HepG2 (cell line): ENCODE data around the gene RTEL1. TPM values are rescaled to one million over a fixed set of nuclear protein-coding genes. Genes with fewer than 3 reads are reported as not detected.

Experiments
- ATAC-seq: fragments of 200-7000 bp; cut with Tn5 transposase; 3 replicates; pipeline ENCODE4 v1.9.1; 2020; ENCODE audit warnings: mild to moderate bottlenecking, moderate library complexity
- BruUV-seq: library from RNA; stranded (reverse); fragments of 400-500 nt; replicated peaks from 2 replicates; lab custom pipeline; 2021; lab: Mats Ljungman, UMichigan
- CTCF ChIA-PET: fragments of 300-600 bp; formaldehyde crosslinking; extraction: SDS; loops from one replicate; lab custom pipeline; 2021; ENCODE audit warnings: low total read pairs, inconsistent platforms, low intra/inter-chr PET ratio; lab: Yijun Ruan, JAX
- POLR2A ChIA-PET: fragments of 350-600 bp; sonication (Branson Sonifier 250); formaldehyde crosslinking; loops from one replicate; lab custom pipeline; 2020; ENCODE audit warnings: antibody characterized with exemption, inconsistent platforms; lab: Yijun Ruan, JAX
- DNase-seq: peaks from one replicate; pipeline ENCODE4 v3.0.0-alpha.2; 2015; ENCODE audit warnings: low spot score
- FAIRE-seq: peaks from 3 replicates; lab custom pipeline; 2011; peaks lifted over from hg19 to GRCh38; lab: Jason Lieb, UNC
- H2AFZ ChIP-seq: one replicate; pipeline ENCODE4 v1.6.1; 2011; ENCODE audit warnings: low read length, inconsistent platforms
- H3K27ac ChIP-seq: fragments of 300-600 bp; 3 replicates; pipeline ENCODE4 v1.8.0; 2011; ENCODE audit warnings: mixed run types, mild to moderate bottlenecking, mixed read lengths, low read length, inconsistent platforms; ENCODE audit not compliant: insufficient read depth; ENCODE audit errors: extremely low read length
- H3K27me3 ChIP-seq, 2 experiments: fragments of 200-600 bp in 1 of 2; 2 replicates in 1 of 2; 3 replicates in 1 of 2; pipeline versions ENCODE4 v1.6.0 to v1.8.0; 2011; ENCODE audit warnings: low read length in 2 of 2, mild to moderate bottlenecking in 2 of 2, moderate library complexity in 2 of 2, inconsistent platforms in 1 of 2; ENCODE audit not compliant: insufficient read depth in 2 of 2, control insufficient read depth in 1 of 2
- H3K36me3 ChIP-seq, 2 experiments: fragments of 200-600 bp in 1 of 2; replicated peaks in 1 of 2; 2 replicates in 1 of 2; 3 replicates in 1 of 2; pipeline versions ENCODE4 v1.5.1 to v1.8.0; 2011; ENCODE audit warnings: low read length in 2 of 2, inconsistent platforms in 1 of 2; ENCODE audit not compliant: insufficient read depth in 2 of 2, control insufficient read depth in 1 of 2
- H3K4me1 ChIP-seq: 2 replicates; pipeline ENCODE4 v1.5.1; 2012; ENCODE audit warnings: low read length, inconsistent platforms; ENCODE audit not compliant: insufficient read depth
- H3K4me2 ChIP-seq: 2 replicates; pipeline ENCODE4 v1.6.0; 2011; ENCODE audit warnings: low read depth, low read length, inconsistent platforms
- H3K4me3 ChIP-seq, 3 experiments: fragments of 200-600 bp in 1 of 3; sonication (generic), shearing (Covaris generic) in 1 of 3; replicated peaks in 1 of 3; 2 replicates each; pipeline ENCODE4 v1.5.1; 2011 to 2016; ENCODE audit warnings: low read length in 3 of 3, inconsistent platforms in 2 of 3, low read depth in 2 of 3, mild to moderate bottlenecking in 2 of 3, control low read depth in 1 of 3, mixed read lengths in 1 of 3; ENCODE audit not compliant: insufficient read depth in 1 of 3
- H3K79me2 ChIP-seq: one replicate; pipeline ENCODE4 v1.6.1; 2011; ENCODE audit warnings: low read length, inconsistent platforms; ENCODE audit not compliant: insufficient read depth
- H3K9ac ChIP-seq: 2 replicates; pipeline ENCODE4 v1.6.0; 2011; ENCODE audit warnings: mild to moderate bottlenecking, low read depth, low read length, inconsistent platforms; ENCODE audit not compliant: insufficient read depth
- H3K9me3 ChIP-seq: 2 replicates; pipeline ENCODE4 v1.5.1; 2012; ENCODE audit warnings: mild to moderate bottlenecking, low read length
- H4K20me1 ChIP-seq: 2 replicates; pipeline ENCODE4 v1.6.0; 2011; ENCODE audit warnings: inconsistent platforms, mild to moderate bottlenecking, low read length, moderate library complexity; ENCODE audit not compliant: insufficient read depth
- AGO2 ChIP-seq: fragments of 200-400 bp; formaldehyde crosslinking; optimal IDR thresholded peaks from 2 replicates; pipeline ENCODE3; 2017; ENCODE audit warnings: mild to moderate bottlenecking, low read depth, low read length, moderate library complexity
- BCL6 ChIP-seq: IDR thresholded peaks from 2 replicates; pipeline ENCODE4 v1.6.1; 2016; ENCODE audit warnings: missing genetic modification reagents, missing compliant biosample characterization
- EED ChIP-seq: sonication (generic); formaldehyde crosslinking; IDR thresholded peaks from 2 replicates; pipeline ENCODE4 v1.5.0; 2020; ENCODE audit warnings: mild to moderate bottlenecking, missing genetic modification reagents
- POLR2A ChIP-seq, 2 experiments: IDR thresholded peaks; 2 replicates each; pipeline ENCODE4 v1.6.1; 2011; ENCODE audit warnings: low read depth in 2 of 2, low read length in 2 of 2, mild to moderate bottlenecking in 1 of 2, moderate library complexity in 1 of 2; ENCODE audit not compliant: insufficient read depth in 1 of 2
- RBFOX2 ChIP-seq: fragments of 200-400 bp; formaldehyde crosslinking; IDR thresholded peaks from 2 replicates; pipeline ENCODE4 v1.6.1; 2017; ENCODE audit warnings: low read depth, mild to moderate bottlenecking, low read length
- RXRA ChIP-seq: sonication (generic); formaldehyde crosslinking; IDR thresholded peaks from 2 replicates; pipeline ENCODE4 v1.5.1; 2020; ENCODE audit warnings: missing genetic modification reagents
- SIX4 ChIP-seq: sonication (generic); formaldehyde crosslinking; IDR thresholded peaks from 2 replicates; pipeline ENCODE4 v1.4.0; 2020; ENCODE audit warnings: missing genetic modification reagents
- TMF1 ChIP-seq: sonication (generic); formaldehyde crosslinking; IDR thresholded peaks from 2 replicates; pipeline ENCODE4 v1.8.1; 2022; ENCODE audit warnings: low read depth, missing genetic modification reagents
- ZBTB8A ChIP-seq: sonication (generic); formaldehyde crosslinking; IDR thresholded peaks from 2 replicates; pipeline ENCODE4 v1.4.0; 2020; ENCODE audit warnings: mild to moderate bottlenecking, low read depth, missing genetic modification reagents, borderline replicate concordance
- ZGPAT ChIP-seq: IDR thresholded peaks from 2 replicates; pipeline ENCODE4 v1.6.1; 2016; ENCODE audit warnings: mild to moderate bottlenecking
- ZNF660 ChIP-seq: sonication (generic); formaldehyde crosslinking; IDR thresholded peaks from 2 replicates; pipeline ENCODE4 v1.5.1; 2020; ENCODE audit warnings: mild to moderate bottlenecking, low read depth, missing genetic modification reagents, borderline replicate concordance
- WGBS: methylation state at CpG from one replicate; pipeline ENCODE4 v1.1.6; 2017; ENCODE audit warnings: low lambda C conversion rate; 5-methylcytosine and 5-hydroxymethylcytosine counted together
- in situ Hi-C: cut with HindIII; loops from 2 replicates; pipeline ENCODE4 v1.10.0; 2017; ENCODE audit warnings: low pct_unique_long_range_greater_than_20kb; ENCODE audit not compliant: extremely low pct_ligation_motif_present
- intact Hi-C: fragments of 100-400 bp; cut with micrococcal nuclease; formaldehyde crosslinking; loops from one replicate; pipeline ENCODE4 v1.10.0; 2022; ENCODE audit not compliant: unreplicated experiment
- polyA plus RNA-seq, 8 experiments: library from polyadenylated mRNA; depleted of rRNA in 3 of 8; stranded (reverse) in 7 of 8; unstranded in 1 of 8; fragments of >200 nt; fragmentation: Illumina TruSeq in 4 of 8; extraction: Trizol in 4 of 8; gene quantifications; 2 replicates each; pipeline versions ENCODE4 v1.2.1 to v1.2.3, GENCODE V29; 2011 to 2016; ENCODE audit warnings: low read depth in 4 of 8, missing spikeins in 1 of 8, mixed read lengths in 1 of 8; ENCODE audit not compliant: insufficient read depth in 1 of 8
- total RNA-seq, 5 experiments: library from RNA; depleted of rRNA; stranded (reverse); fragments of >200 nt; fragmentation: Illumina TruSeq; extraction: Trizol; gene quantifications; 2 replicates each; pipeline ENCODE4 v1.2.3, GENCODE V29; 2016; ENCODE audit warnings: low read depth in 1 of 5

The RTEL1 gene
- total and polyA plus RNA-seq, 2 of the 13 experiments (the other 11 are each of a cell fraction or from before 2014, with no cell fraction given), result 21.8 to 36.4 TPM

- POLR2A ChIA-PET, result no interaction called here
- H3K27ac ChIP-seq, result no peak overlapping the region
- CTCF ChIA-PET, result no interaction called here
These were observed 22.3 kb downstream of the RTEL1 start for GRCh38 chr20:63680427-63680826.

GRCh38 chr20:63680857-63681608 is 22.9 kb downstream of the RTEL1 start:
- ChIA-PET POLR2A (no interaction called here), CTCF (no interaction called here)
- Histone ChIP-seq H3K27me3 (no peaks in the 10 kb centered on the region), H3K4me1 (peaks cover 10% of the 10 kb centered on the region), H2AFZ (no peak overlapping the region), H3K9me3 (no peaks in the 10 kb centered on the region), H3K9ac (no peak overlapping the region), H3K79me2 (no peaks in the 10 kb centered on the region), H3K4me2 (no peak overlapping the region), H3K27ac (no peak overlapping the region), H4K20me1 (no peaks in the 10 kb centered on the region), H3K36me3 (peaks cover 12 to 13% of the 10 kb centered on the region in 2 experiments; a peak in 4 of 5 replicates), H3K4me3 (no peak overlapping the region)
- DNase-seq, result no peak
- in situ Hi-C loops (no loop called here), intact Hi-C loops (no loop called here)
- WGBS, result 95% methylated on average over 21 of the region's 23 CpGs
- no TSS peak for BruUV-seq
- TF ChIP-seq ZNF660 (no peak), BCL6 (CRISPR knock-in tag) (no peak), RXRA (peak; percentile 6; the same call in 1 of the 2 replicates), POLR2A (IDR thresholded peaks at IDR 0.05; ENCODE audit: insufficient read depth in 1 of 2, low read depth in 2 of 2, low read length in 2 of 2) (peak in 1 of 2 experiments; percentile 25; a peak in 1 of 4 replicates), EED (CRISPR knock-in tag) (no peak), ZGPAT (CRISPR knock-in tag) (no peak), AGO2 (peak; percentile 77), TMF1 (no peak), SIX4 (no peak)
- no peak for ATAC-seq
- FAIRE-seq, result no peak

More at GRCh38 chr20:63680427-63680826, 22.3 kb downstream of the RTEL1 start:
- H3K4me3 ChIP-seq, result no peak overlapping the region
- H3K4me1 ChIP-seq, result peaks cover 10% of the 10 kb centered on the region
- no peaks in the 10 kb centered on the region for H3K27me3 ChIP-seq
- intact Hi-C loops, result no loop called here
- H3K36me3 ChIP-seq, result peaks cover 16 to 19% of the 10 kb centered on the region in 2 experiments; a peak in 4 of 5 replicates
- no TSS peak for BruUV-seq
- 0 out of 2 replicates have a peak, but pooled peaks have one; percentile 21 for TF ChIP-seq RBFOX2
- no peak for TF ChIP-seq ZBTB8A (CRISPR knock-in tag)
- TF ChIP-seq, all 625 proteins: peak for 1
- Histone ChIP-seq H4K20me1 (no peaks in the 10 kb centered on the region), H3K79me2 (no peaks in the 10 kb centered on the region), H3K9ac (no peak overlapping the region), H3K9me3 (no peaks in the 10 kb centered on the region), H2AFZ (no peak overlapping the region), H3K4me2 (no peak overlapping the region)
- DNase-seq, result no peak
- FAIRE-seq, result no peak
- 97% methylated on average over 13 of the region's 13 CpGs for WGBS
- ATAC-seq, result no peak
- in situ Hi-C loops, result no loop called here
